Mammary epithelial cell (primary cell): ENCODE results near the gene HUNK.

Experiments used
- EZH2 ChIP-seq: IDR thresholded peaks from 2 replicates; pipeline ENCODE4 v1.6.1; 2012; ENCODE audit warnings: low read length, inconsistent platforms, borderline replicate concordance
- TF ChIP-seq, protein P1 (sequence below), 2 donors: IDR thresholded peaks in 1 of 2; conservative IDR thresholded peaks in 1 of 2; 2 replicates each; pipeline ENCODE4 v1.5.1; 2011 to 2012; ENCODE audit warnings: inconsistent platforms in 2 of 2, low read length in 2 of 2, mild to moderate bottlenecking in 2 of 2, control low read depth in 1 of 2, low read depth in 1 of 2; ENCODE audit not compliant: insufficient read depth in 1 of 2; ENCODE audit errors: extremely low read depth in 1 of 2

DNA sequence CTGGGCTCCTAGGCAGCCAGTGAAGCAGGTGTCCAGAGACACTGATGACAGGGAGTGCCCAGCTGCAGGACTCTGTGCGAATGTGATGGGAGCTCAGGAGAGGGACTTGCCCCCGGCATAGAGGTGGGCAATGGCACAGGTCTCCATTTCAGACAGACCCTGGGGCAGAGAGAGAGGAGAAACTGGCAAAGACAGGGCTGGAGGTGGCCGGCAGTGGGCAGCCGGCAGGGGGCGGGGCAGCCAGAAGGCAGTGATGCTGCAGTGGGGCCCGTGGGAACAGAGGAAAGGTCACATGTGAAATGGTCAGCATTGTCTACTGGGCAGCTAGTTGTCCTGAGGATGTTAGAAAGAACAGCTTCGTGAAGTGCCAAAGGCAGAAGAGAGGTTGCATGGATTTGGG is 112.6 kb downstream of the HUNK start:
- TF ChIP-seq, protein P1, sequence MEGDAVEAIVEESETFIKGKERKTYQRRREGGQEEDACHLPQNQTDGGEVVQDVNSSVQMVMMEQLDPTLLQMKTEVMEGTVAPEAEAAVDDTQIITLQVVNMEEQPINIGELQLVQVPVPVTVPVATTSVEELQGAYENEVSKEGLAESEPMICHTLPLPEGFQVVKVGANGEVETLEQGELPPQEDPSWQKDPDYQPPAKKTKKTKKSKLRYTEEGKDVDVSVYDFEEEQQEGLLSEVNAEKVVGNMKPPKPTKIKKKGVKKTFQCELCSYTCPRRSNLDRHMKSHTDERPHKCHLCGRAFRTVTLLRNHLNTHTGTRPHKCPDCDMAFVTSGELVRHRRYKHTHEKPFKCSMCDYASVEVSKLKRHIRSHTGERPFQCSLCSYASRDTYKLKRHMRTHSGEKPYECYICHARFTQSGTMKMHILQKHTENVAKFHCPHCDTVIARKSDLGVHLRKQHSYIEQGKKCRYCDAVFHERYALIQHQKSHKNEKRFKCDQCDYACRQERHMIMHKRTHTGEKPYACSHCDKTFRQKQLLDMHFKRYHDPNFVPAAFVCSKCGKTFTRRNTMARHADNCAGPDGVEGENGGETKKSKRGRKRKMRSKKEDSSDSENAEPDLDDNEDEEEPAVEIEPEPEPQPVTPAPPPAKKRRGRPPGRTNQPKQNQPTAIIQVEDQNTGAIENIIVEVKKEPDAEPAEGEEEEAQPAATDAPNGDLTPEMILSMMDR (conservative IDR thresholded peaks at IDR 0.05 in 1 of 2, IDR thresholded peaks at IDR 0.05 in 1 of 2; ENCODE audit: extremely low read depth in 1 of 2, insufficient read depth in 1 of 2, low read depth in 1 of 2, low read length in 2 of 2) = no peak
- TF ChIP-seq EZH2 = no peak
